Right atrium auricular region (tissue), 2 donors: ENCODE results near the gene ABR. TPM values are rescaled to one million over a fixed set of nuclear protein-coding genes. Genes with fewer than 3 reads are reported as not detected.

Experiments used
- DNase-seq: peaks from one replicate; pipeline ENCODE4 v3.0.0-alpha.2; 2019; ENCODE audit warnings: low spot score
- H3K27ac ChIP-seq, 2 donors: fragments of 200-600 bp; sonication (generic); 1 replicate in 1 of 2; 2 replicates in 1 of 2; pipeline ENCODE4 v1.5.1; 2016 to 2019
- H3K27me3 ChIP-seq, 2 donors: fragments of 200-600 bp; sonication (generic); one replicate each; pipeline versions ENCODE4 v1.5.1 to v1.6.0; 2017 to 2019
- H3K36me3 ChIP-seq: fragments of 200-600 bp; sonication (generic); one replicate; pipeline ENCODE4 v1.5.1; 2016
- H3K4me1 ChIP-seq, 2 donors: fragments of 200-600 bp; sonication (generic); one replicate each; pipeline versions ENCODE4 v1.5.1 to v1.6.0; 2017 to 2019
- H3K4me3 ChIP-seq, 2 donors: fragments of 200-600 bp; sonication (generic); 1 replicate in 1 of 2; 2 replicates in 1 of 2; pipeline ENCODE4 v1.5.1; 2017 to 2019; ENCODE audit warnings: mild to moderate bottlenecking in 1 of 2, moderate library complexity in 1 of 2
- H3K9me3 ChIP-seq, 2 donors: fragments of 200-600 bp; sonication (generic); one replicate each; pipeline ENCODE4 v1.5.1; 2019
- CTCF ChIP-seq, 2 donors: fragments of 200-600 bp; sonication (generic); IDR thresholded peaks; one replicate each; pipeline ENCODE4 v1.5.1; 2019; ENCODE audit warnings: antibody characterized with exemption in 2 of 2
- total RNA-seq, 2 donors: library from RNA; depleted of rRNA; stranded (reverse); fragments of >200 nt; gene quantifications; one replicate each; pipeline ENCODE4 v1.1.0, GENCODE V29; 2016

ABR gene
- total RNA-seq, 2 donors from 2014 or later, result 94.9 to 116 TPM

- peaks cover 0 to 32% of the 10 kb centered on the region in 2 donors for H3K4me1 ChIP-seq
Observed at GRCh38 chr17:1120596-1121441, 59.0 kb downstream of the ABR start.

GRCh38 chr17:1119924-1120323, 59.9 kb downstream of the ABR start:
- H3K27ac ChIP-seq, result no peak overlapping the region
- no peaks in the 10 kb centered on the region for H3K9me3 ChIP-seq
- no peak overlapping the region for H3K4me3 ChIP-seq
- no peaks in the 10 kb centered on the region for H3K27me3 ChIP-seq
- peaks cover 7% of the 10 kb centered on the region for H3K36me3 ChIP-seq
- DNase-seq, result no peak
- peaks cover 0 to 41% of the 10 kb centered on the region in 2 donors for H3K4me1 ChIP-seq
- no peak for TF ChIP-seq CTCF (IDR thresholded peaks at IDR 0.05)

More at GRCh38 chr17:1120596-1121441, 59.0 kb downstream of the ABR start:
- TF ChIP-seq CTCF (IDR thresholded peaks at IDR 0.05), result no peak
- Histone ChIP-seq H3K4me3 (no peak overlapping the region), H3K27ac (no peak overlapping the region), H3K36me3 (peaks cover 8% of the 10 kb centered on the region), H3K9me3 (no peaks in the 10 kb centered on the region), H3K27me3 (no peaks in the 10 kb centered on the region)
- no peak for DNase-seq

GRCh38 chr17:1116602-1117001, 63.2 kb downstream of the ABR start:
- TF ChIP-seq CTCF (IDR thresholded peaks at IDR 0.05), result no peak
- H3K4me3 ChIP-seq, result no peak overlapping the region
- no peak for DNase-seq
- H3K4me1 ChIP-seq, result peaks cover 0 to 29% of the 10 kb centered on the region in 2 donors
- H3K27me3 ChIP-seq, result no peaks in the 10 kb centered on the region
- no peaks in the 10 kb centered on the region for H3K36me3 ChIP-seq
- H3K27ac ChIP-seq, result no peak overlapping the region
- H3K9me3 ChIP-seq, result no peaks in the 10 kb centered on the region

- DNase-seq, result no peak
Observed at GRCh38 chr17:1112875-1113274, 66.9 kb downstream of the ABR start.

GRCh38 chr17:1111599-1112443, 68.0 kb downstream of the ABR start:
- no peak overlapping the region for H3K4me3 ChIP-seq

More at GRCh38 chr17:1112875-1113274, 66.9 kb downstream of the ABR start:
- no peak for TF ChIP-seq CTCF (IDR thresholded peaks at IDR 0.05)
- Histone ChIP-seq H3K4me1 (peaks cover 0 to 56% of the 10 kb centered on the region in 2 donors), H3K4me3 (no peak overlapping the region), H3K9me3 (no peaks in the 10 kb centered on the region), H3K27ac (peak overlapping the region in 1 of 2 donors; percentile 95), H3K36me3 (no peaks in the 10 kb centered on the region), H3K27me3 (no peaks in the 10 kb centered on the region)

More at GRCh38 chr17:1111599-1112443, 68.0 kb downstream of the ABR start:
- DNase-seq, result no peak
- TF ChIP-seq CTCF (IDR thresholded peaks at IDR 0.05), result no peak
- Histone ChIP-seq H3K27me3 (no peaks in the 10 kb centered on the region), H3K9me3 (no peaks in the 10 kb centered on the region), H3K36me3 (no peaks in the 10 kb centered on the region), H3K27ac (peak overlapping the region; percentile 95), H3K4me1 (peaks cover 0 to 66% of the 10 kb centered on the region in 2 donors)
